K562 (cell line): ENCODE measurements around the gene FOXP3.

Experiments
- ARNT ChIP-seq, 2 experiments: fragments of 450-650 bp; IDR thresholded peaks; 2 replicates each; pipeline ENCODE4 v1.6.1; 2016; ENCODE audit warnings: mild to moderate bottlenecking in 1 of 2
- CTBP1 ChIP-seq: fragments of 450-650 bp; IDR thresholded peaks from 2 replicates; pipeline ENCODE4 v1.6.1; 2016; ENCODE audit warnings: borderline replicate concordance
- CTCF ChIP-seq, 3 experiments: IDR thresholded peaks in 2 of 3; conservative IDR thresholded peaks in 1 of 3; 2 replicates each; pipeline ENCODE4 v1.5.1; 2011 to 2012; ENCODE audit warnings: low read length in 3 of 3, mild to moderate bottlenecking in 3 of 3, control low read depth in 2 of 3, improper control_type of control experiment in 1 of 3, inconsistent platforms in 1 of 3, low read depth in 1 of 3, mixed read lengths in 1 of 3, moderate library complexity in 1 of 3; ENCODE audit not compliant: insufficient read depth in 2 of 3
- EZH2 ChIP-seq: IDR thresholded peaks from 2 replicates; pipeline ENCODE4 v1.6.1; 2012; ENCODE audit warnings: low read depth, mild to moderate bottlenecking, inconsistent platforms, low read length, borderline replicate concordance
- JUN ChIP-seq, 2 experiments: sonication (generic) in 1 of 2; formaldehyde crosslinking in 1 of 2; IDR thresholded peaks; 2 replicates each; pipeline versions ENCODE4 v1.6.1 to v1.8.0; 2012 to 2022; ENCODE audit warnings: borderline replicate concordance in 2 of 2, mild to moderate bottlenecking in 2 of 2, improper control_type of control experiment in 1 of 2, low read depth in 1 of 2, low read length in 1 of 2, missing genetic modification reagents in 1 of 2
- MLX ChIP-seq, 2 experiments: fragments of 450-650 bp in 1 of 2; sonication (generic) in 1 of 2; formaldehyde crosslinking; conservative IDR thresholded peaks; 2 replicates each; pipeline versions ENCODE4 v1.4.0 to v1.8.1; 2020 to 2022; ENCODE audit warnings: mild to moderate bottlenecking in 1 of 2, missing genetic modification reagents in 1 of 2
- NBN ChIP-seq: fragments of 450-650 bp; IDR thresholded peaks from 2 replicates; pipeline ENCODE4 v1.6.1; 2016; ENCODE audit warnings: low read depth, mild to moderate bottlenecking
- TFE3 ChIP-seq: fragments of 450-650 bp; formaldehyde crosslinking; IDR thresholded peaks from 2 replicates; pipeline ENCODE4 v1.4.0; 2020; ENCODE audit warnings: mild to moderate bottlenecking, mixed read lengths
- ZBTB33 ChIP-seq: sonication (generic); formaldehyde crosslinking; IDR thresholded peaks from 2 replicates; pipeline ENCODE4 v1.8.1; 2023; ENCODE audit warnings: mild to moderate bottlenecking, missing genetic modification reagents
- ZNF41 ChIP-seq: fragments of 250-450 bp; sonication (Bioruptor Pico); conservative IDR thresholded peaks from 2 replicates; pipeline ENCODE4 v1.4.0; 2020; ENCODE audit warnings: mild to moderate bottlenecking
- ZNF512 ChIP-seq: IDR thresholded peaks from 2 replicates; pipeline ENCODE4 v1.6.1; 2016; ENCODE audit warnings: missing genetic modification characterization, missing compliant biosample characterization

GRCh38 chrX:49273181-49273727 is 8.7 kb upstream of the FOXP3 start:
- no peak for TF ChIP-seq EZH2
- no peak for TF ChIP-seq CTCF (IDR thresholded peaks at IDR 0.05 in 2 of 3, conservative IDR thresholded peaks at IDR 0.05 in 1 of 3; ENCODE audit: insufficient read depth in 2 of 3, low read depth in 1 of 3, low read length in 3 of 3)
- TF ChIP-seq ZBTB33, result no peak
- no peak for TF ChIP-seq ARNT (IDR thresholded peaks at IDR 0.05)
- TF ChIP-seq JUN (IDR thresholded peaks at IDR 0.05; ENCODE audit: borderline replicate concordance, low read depth, low read length), result no peak
- TF ChIP-seq JUN (CRISPR knock-in tag; IDR thresholded peaks at IDR 0.05; ENCODE audit: borderline replicate concordance), result no peak
- no peak for TF ChIP-seq NBN
- TF ChIP-seq ZNF512 (tag), result no peak
- TF ChIP-seq ZNF41 (CRISPR knock-in tag), result no peak
- no peak for TF ChIP-seq MLX (CRISPR knock-in tag; conservative IDR thresholded peaks at IDR 0.05)
- no peak for TF ChIP-seq CTBP1
- no peak for TF ChIP-seq TFE3 (CRISPR knock-in tag)
